Adrenal gland (tissue), 5 donors: Measurements from ENCODE around the gene SFMBT1.

Experiments
- CTCF ChIP-seq, 6 experiments: fragments of 450-650 bp in 4 of 6; fragments of 200-600 bp in 2 of 6; sonication (generic) in 1 of 6; IDR thresholded peaks; 1 replicate in 5 of 6; 2 replicates in 1 of 6; pipeline versions ENCODE4 v1.5.1 to v1.8.0; 2016 to 2021; ENCODE audit warnings: antibody characterized with exemption in 6 of 6, mild to moderate bottlenecking in 2 of 6, moderate library complexity in 1 of 6
- POLR2A ChIP-seq, 2 donors: fragments of 450-650 bp; IDR thresholded peaks; one replicate each; pipeline ENCODE4 v1.6.1; 2017; ENCODE audit warnings: antibody characterized with exemption in 2 of 2, mild to moderate bottlenecking in 2 of 2, moderate library complexity in 1 of 2
- donor health status: DM: no; HTN: no; CAD: no.

- TF ChIP-seq POLR2A (IDR thresholded peaks at IDR 0.05) (no peak), CTCF (IDR thresholded peaks at IDR 0.05) (no peak)
Measured at GRCh38 chr3:52870471-52870870, 175.4 kb downstream of the SFMBT1 start.
